GM23248 (cell line): ENCODE results near the gene MGAT4A. TPM values are rescaled to one million over a fixed set of nuclear protein-coding genes. Genes with fewer than 3 reads are reported as not detected.
"Not testable (repeated sequence)": the region's sequence is repeated elsewhere in the genome, so short reads cannot be mapped to it uniquely, and the experiment has no call there.

ENCODE experiments used
- DNase-seq: peaks from one replicate; pipeline ENCODE4 v3.0.0-alpha.2; 2015
- H2AFZ ChIP-seq: fragments of 200-600 bp; sonication (generic); 2 replicates; pipeline ENCODE4 v1.6.1; 2016; ENCODE audit warnings: antibody characterized with exemption
- H3F3A ChIP-seq: fragments of 200-600 bp; sonication (generic); 2 replicates; pipeline ENCODE4 v1.6.1; 2016; ENCODE audit warnings: mild to moderate bottlenecking, antibody characterized with exemption, mixed run types; ENCODE audit not compliant: insufficient read depth
- H3K27ac ChIP-seq: fragments of 200-600 bp; sonication (generic); 2 replicates; pipeline ENCODE4 v1.5.1; 2016; ENCODE audit warnings: mild to moderate bottlenecking
- H3K27me3 ChIP-seq: fragments of 200-600 bp; sonication (generic); replicated peaks from 2 replicates; pipeline ENCODE4 v1.6.1; 2016; ENCODE audit warnings: mild to moderate bottlenecking; ENCODE audit not compliant: insufficient read depth
- H3K36me3 ChIP-seq: fragments of 200-600 bp; sonication (generic); 2 replicates; pipeline ENCODE4 v1.6.1; 2016; ENCODE audit warnings: low read depth, mild to moderate bottlenecking
- H3K4me1 ChIP-seq: fragments of 200-600 bp; sonication (generic); 2 replicates; pipeline ENCODE4 v1.6.1; 2016; ENCODE audit warnings: mild to moderate bottlenecking; ENCODE audit not compliant: insufficient read depth
- H3K4me2 ChIP-seq: fragments of 200-600 bp; sonication (generic); one replicate; pipeline ENCODE4 v1.6.1; 2016; ENCODE audit warnings: mild to moderate bottlenecking; ENCODE audit not compliant: unreplicated experiment
- H3K4me3 ChIP-seq: fragments of 200-600 bp; sonication (generic); 2 replicates; pipeline ENCODE4 v1.5.1; 2016; ENCODE audit warnings: mild to moderate bottlenecking
- H3K79me2 ChIP-seq: fragments of 200-600 bp; sonication (generic); 2 replicates; pipeline ENCODE4 v1.6.1; 2016; ENCODE audit warnings: mild to moderate bottlenecking; ENCODE audit not compliant: insufficient read depth
- H3K9ac ChIP-seq: fragments of 200-600 bp; sonication (generic); 2 replicates; pipeline ENCODE4 v1.6.1; 2016; ENCODE audit warnings: mild to moderate bottlenecking
- H3K9me2 ChIP-seq: fragments of 200-600 bp; sonication (generic); 2 replicates; pipeline ENCODE4 v1.6.1; 2016; ENCODE audit warnings: mixed run types, mild to moderate bottlenecking, moderate library complexity; ENCODE audit not compliant: insufficient read depth
- H3K9me3 ChIP-seq: fragments of 200-600 bp; sonication (generic); one replicate; pipeline ENCODE4 v1.6.1; 2017; ENCODE audit warnings: low read depth
- H4K20me1 ChIP-seq: fragments of 200-600 bp; sonication (generic); 2 replicates; pipeline ENCODE4 v1.6.0; 2016; ENCODE audit not compliant: insufficient read depth
- EZH2 ChIP-seq: fragments of 200-600 bp; sonication (generic); IDR thresholded peaks from 2 replicates; pipeline ENCODE4 v1.6.1; 2018; ENCODE audit warnings: antibody characterized with exemption, mild to moderate bottlenecking; ENCODE audit not compliant: insufficient read depth, poor library complexity, severe bottlenecking
- EZH2phosphoT487 ChIP-seq: fragments of 200-600 bp; sonication (generic); IDR thresholded peaks from 2 replicates; pipeline ENCODE4 v1.6.1; 2018; ENCODE audit warnings: antibody characterized with exemption, moderate library complexity, mild to moderate bottlenecking, low read depth; ENCODE audit not compliant: insufficient read depth
- WGBS, 2 experiments: methylation state at CpG; one replicate each; pipeline ENCODE4 v1.1.6; 2015 to 2017; ENCODE audit warnings: low lambda C conversion rate in 2 of 2, low coverage in 1 of 2; ENCODE audit errors: missing lambda C conversion rate in 2 of 2; 5-methylcytosine and 5-hydroxymethylcytosine counted together
- in situ Hi-C: fragments of 300-500 bp; cut with MboI; formaldehyde crosslinking; loops from 2 replicates; pipeline ENCODE4 v1.15.0; 2020
- polyA plus RNA-seq: library from polyadenylated mRNA; unstranded; fragments of >200 nt; fragmentation: Nextera tagmentation; extraction: Ambion mirVana; gene quantifications from 2 replicates; pipeline ENCODE4 v1.2.1, GENCODE V29; 2016
- total RNA-seq: library from RNA; depleted of rRNA; stranded (reverse); fragments of >200 nt; shearing (Covaris generic); gene quantifications from 2 replicates; pipeline ENCODE4 v1.2.3, GENCODE V29; 2014

MGAT4A gene
- total and polyA plus RNA-seq, 2 experiments from 2014 or later = under 0.01 TPM; not detected in 1

DNA sequence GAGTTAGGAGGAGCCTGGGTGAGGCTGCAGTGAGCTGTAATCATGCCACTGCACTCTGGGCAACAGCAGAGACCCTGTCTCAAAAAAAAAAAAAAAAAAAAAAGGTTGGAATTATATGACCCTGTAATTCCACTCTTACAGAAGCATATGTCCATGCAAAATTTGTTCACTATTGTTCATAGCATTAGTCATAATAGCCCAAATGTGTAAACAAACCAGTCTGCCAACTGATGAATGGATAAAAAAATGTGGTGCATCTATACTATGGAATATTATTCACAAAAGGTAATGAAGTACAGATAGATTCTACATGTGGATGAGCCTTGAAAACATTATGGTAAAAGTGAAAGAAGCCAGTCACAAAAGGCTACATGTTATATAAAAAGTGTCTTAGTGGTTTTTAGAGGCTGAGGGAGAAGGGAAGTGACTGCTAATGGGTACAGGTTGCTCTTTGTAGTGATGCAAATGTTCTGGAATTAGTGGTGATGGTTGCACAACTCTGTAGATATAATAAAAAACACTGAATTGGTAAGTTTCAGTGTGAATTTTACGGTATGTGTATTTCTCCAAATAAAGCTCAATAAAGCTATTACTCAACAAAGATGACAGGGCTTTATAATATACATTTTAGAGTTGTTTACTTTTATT lies 132.0 kb downstream of the MGAT4A start:
- peaks cover 39% of the 10 kb centered on the region for H3K36me3 ChIP-seq
- in situ Hi-C loops = no loop called here
- DNase-seq = peak; percentile 79

DNA sequence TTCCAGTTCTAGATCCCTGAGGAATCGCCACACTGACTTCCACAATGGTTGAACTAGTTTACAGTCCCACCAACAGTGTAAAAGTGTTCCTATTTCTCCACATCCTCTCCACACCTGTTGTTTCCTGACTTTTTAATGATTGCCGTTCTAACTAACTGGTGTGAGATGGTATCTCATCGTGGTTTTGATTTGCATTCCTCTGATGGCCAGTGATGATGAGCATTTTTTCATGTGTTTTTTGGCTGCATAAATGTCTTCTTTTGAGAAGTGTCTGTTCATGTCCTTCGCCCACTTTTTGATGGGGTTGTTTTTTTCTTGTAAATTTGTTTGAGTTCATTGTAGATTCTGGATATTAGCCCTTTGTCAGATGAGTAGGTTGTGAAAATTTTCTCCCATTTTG lies 136.3 kb downstream of the MGAT4A start:
- DNase-seq, H3K9ac ChIP-seq, H3K27ac ChIP-seq, H3K4me2 ChIP-seq, H2AFZ ChIP-seq, in situ Hi-C loops, H3K4me3 ChIP-seq, H3K9me3 ChIP-seq, H3K9me2 ChIP-seq, H4K20me1 ChIP-seq, H3K27me3 ChIP-seq, H3K79me2 ChIP-seq: not testable (repeated sequence)
- Histone ChIP-seq H3K36me3 (0 out of 2 replicates have a peak, but pooled peaks cover 11% of the 10 kb centered on the region), H3K4me1 (peaks cover 12% of the 10 kb centered on the region), H3F3A (peaks cover 15% of the 10 kb centered on the region)
- WGBS, 2 experiments = 96 to 100% methylated on average over 3 to 4 of the region's 4 CpGs

More for the DNA sequence above, 132.0 kb downstream of the MGAT4A start:
- 21 to 27% methylated on average over 1 of the region's 1 CpG for whole genome bisulfite sequencing, 2 experiments
- H3K4me2 ChIP-seq = peak overlapping the region; percentile 56
- H3K9me2 ChIP-seq = no peaks in the 10 kb centered on the region
- TF ChIP-seq EZH2phosphoT487 (no peak), EZH2 (no peak)
- no peak overlapping the region for H3K4me3 ChIP-seq
- peaks cover 11% of the 10 kb centered on the region for H3K79me2 ChIP-seq
- H3F3A ChIP-seq = peaks cover 32% of the 10 kb centered on the region
- no peaks in the 10 kb centered on the region for H3K27me3 ChIP-seq
- H2AFZ ChIP-seq = no peak overlapping the region
- H3K27ac ChIP-seq = peak overlapping the region; percentile 59
- no peaks in the 10 kb centered on the region for H4K20me1 ChIP-seq
- peaks cover 12% of the 10 kb centered on the region for H3K4me1 ChIP-seq
- no peak overlapping the region for H3K9ac ChIP-seq
- H3K9me3 ChIP-seq = no peaks in the 10 kb centered on the region

DNA sequence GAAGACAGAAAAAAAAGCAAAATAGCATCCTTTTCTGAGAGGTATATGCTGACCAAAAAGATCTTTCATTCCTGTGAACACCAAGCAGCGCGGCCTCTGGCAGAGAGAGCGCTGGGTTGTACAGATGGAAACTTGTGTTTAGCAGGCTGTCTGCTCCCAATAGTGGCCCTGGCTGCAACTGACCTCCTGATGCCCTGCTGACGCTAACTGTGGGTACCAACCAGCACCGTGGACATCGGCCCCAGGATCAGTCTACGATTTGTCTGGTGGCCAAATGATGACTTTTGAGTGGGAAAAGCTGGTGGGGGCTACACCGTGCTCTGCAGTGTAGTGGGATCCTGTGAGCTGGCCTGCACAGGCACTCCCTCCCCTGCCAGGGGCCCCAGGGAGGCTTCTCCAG lies 138.4 kb downstream of the MGAT4A start:
- no peak overlapping the region for H3K27ac ChIP-seq
- no peaks in the 10 kb centered on the region for H3F3A ChIP-seq
- no peaks in the 10 kb centered on the region for H3K9me2 ChIP-seq
- no peaks in the 10 kb centered on the region for H3K79me2 ChIP-seq
- no peak overlapping the region for H3K4me3 ChIP-seq
- no peak overlapping the region for H3K9ac ChIP-seq
- H2AFZ ChIP-seq = no peak overlapping the region
- TF ChIP-seq EZH2 (no peak), EZH2phosphoT487 (no peak)
- H3K27me3 ChIP-seq = no peaks in the 10 kb centered on the region
- H3K4me1 ChIP-seq = no peaks in the 10 kb centered on the region
- H3K36me3 ChIP-seq = 0 out of 2 replicates have a peak, but pooled peaks cover 7% of the 10 kb centered on the region
- no peak for DNase-seq
- in situ Hi-C loops = no loop called here
- no peaks in the 10 kb centered on the region for H4K20me1 ChIP-seq
- no peak overlapping the region for H3K4me2 ChIP-seq
- no peaks in the 10 kb centered on the region for H3K9me3 ChIP-seq
- 96 to 98% methylated on average over 8 of the region's 8 CpGs for WGBS, 2 experiments

DNA sequence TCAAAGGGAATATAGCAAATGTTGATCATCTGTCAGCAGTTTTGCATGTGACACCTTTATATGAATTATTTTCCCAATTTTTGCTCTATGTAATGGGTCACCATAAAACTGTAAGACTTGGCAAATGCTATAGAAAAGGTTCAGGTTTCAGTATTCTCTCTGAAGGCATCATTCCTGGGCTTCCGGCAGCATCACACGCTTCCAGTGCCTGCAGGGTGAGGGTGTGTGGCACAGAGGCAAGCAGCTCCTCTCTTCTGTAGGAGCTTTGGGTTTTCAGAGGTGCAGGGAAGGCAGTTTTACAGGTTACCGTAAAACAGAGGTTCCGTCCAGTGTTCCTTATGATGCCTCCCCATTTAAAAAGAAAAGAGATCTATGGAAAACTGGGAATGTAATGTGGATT lies 141.4 kb downstream of the MGAT4A start:
- WGBS, 2 experiments = 96 to 97% methylated on average over 4 of the region's 4 CpGs
- H3F3A ChIP-seq = no peaks in the 10 kb centered on the region
- H2AFZ ChIP-seq = no peak overlapping the region

More for the DNA sequence above, 141.4 kb downstream of the MGAT4A start:
- H4K20me1 ChIP-seq = no peaks in the 10 kb centered on the region
- H3K9me3 ChIP-seq = no peaks in the 10 kb centered on the region
- no peaks in the 10 kb centered on the region for H3K79me2 ChIP-seq
- no peak for TF ChIP-seq EZH2phosphoT487
- no peak for TF ChIP-seq EZH2
- no peak for DNase-seq
- H3K9me2 ChIP-seq = no peaks in the 10 kb centered on the region
- no peaks in the 10 kb centered on the region for H3K36me3 ChIP-seq
- no peak overlapping the region for H3K4me3 ChIP-seq
- H3K4me1 ChIP-seq = no peaks in the 10 kb centered on the region
- no peaks in the 10 kb centered on the region for H3K27me3 ChIP-seq
- H3K27ac ChIP-seq = no peak overlapping the region
- H3K9ac ChIP-seq = no peak overlapping the region
- in situ Hi-C loops = no loop called here
- H3K4me2 ChIP-seq = no peak overlapping the region
